Common myeloid progenitor, CD34-positive (primary cell): Measurements from ENCODE around the gene TPBG.
A peak's percentile ranks its signal among the peaks of the same experiment; 100 is the strongest.

Experiments
- CTCF ChIA-PET: fragments of 350-600 bp; sonication (Branson Sonifier 250); formaldehyde crosslinking; loops from one replicate; lab custom pipeline; 2021; ENCODE audit warnings: antibody characterized with exemption; lab: Charles Lee
- POLR2A ChIA-PET: fragments of 350-600 bp; sonication (Branson Sonifier 250); formaldehyde crosslinking; loops from one replicate; lab custom pipeline; 2021; ENCODE audit warnings: antibody characterized with exemption; lab: Charles Lee
- DNase-seq, 3 donors: peaks; one replicate each; pipeline versions ENCODE4 v3.0.0 to v3.0.0-alpha.2; 2013
- H3K27ac ChIP-seq, 2 experiments: 1 replicate in 1 of 2; 2 replicates in 1 of 2; pipeline ENCODE4 v1.7.0; 2013; ENCODE audit warnings: inconsistent platforms in 2 of 2, low read length in 2 of 2, mild to moderate bottlenecking in 2 of 2, low read depth in 1 of 2, moderate library complexity in 1 of 2; ENCODE audit not compliant: severe bottlenecking in 2 of 2, insufficient read depth in 1 of 2, poor library complexity in 1 of 2
- H3K27me3 ChIP-seq, 5 experiments: replicated peaks in 2 of 5; 1 replicate in 3 of 5; 2 replicates in 2 of 5; pipeline versions ENCODE4 v1.6.1 to v1.7.0; 2013; ENCODE audit warnings: low read length in 4 of 5, mild to moderate bottlenecking in 2 of 5, moderate library complexity in 2 of 5, inconsistent platforms in 1 of 5; ENCODE audit not compliant: insufficient read depth in 5 of 5, control insufficient read depth in 4 of 5
- H3K36me3 ChIP-seq, 4 experiments: 1 replicate in 2 of 4; 2 replicates in 2 of 4; pipeline versions ENCODE4 v1.6.1 to v1.7.0; 2013; ENCODE audit warnings: low read length in 3 of 4, control low read depth in 1 of 4, mild to moderate bottlenecking in 1 of 4; ENCODE audit not compliant: control insufficient read depth in 4 of 4, insufficient read depth in 4 of 4
- H3K4me1 ChIP-seq, 4 experiments: 1 replicate in 3 of 4; 2 replicates in 1 of 4; pipeline versions ENCODE4 v1.6.1 to v1.7.1; 2013; ENCODE audit warnings: low read length in 3 of 4, mild to moderate bottlenecking in 3 of 4, control low read depth in 1 of 4, inconsistent platforms in 1 of 4, moderate library complexity in 1 of 4; ENCODE audit not compliant: control insufficient read depth in 4 of 4, insufficient read depth in 4 of 4; ENCODE audit errors: control extremely low read depth in 1 of 4
- H3K4me3 ChIP-seq, 7 experiments: 1 replicate in 4 of 7; 2 replicates in 3 of 7; pipeline versions ENCODE4 v1.5.1 to v1.7.0; 2013; ENCODE audit warnings: mild to moderate bottlenecking in 7 of 7, low read length in 6 of 7, moderate library complexity in 6 of 7, inconsistent platforms in 2 of 7, low read depth in 2 of 7, control low read depth in 1 of 7; ENCODE audit not compliant: insufficient read depth in 4 of 7, control insufficient read depth in 1 of 7; ENCODE audit errors: extremely low read depth in 1 of 7
- H3K9me3 ChIP-seq, 5 experiments: 1 replicate in 4 of 5; 2 replicates in 1 of 5; pipeline versions ENCODE4 v1.6.1 to v1.7.1; 2013; ENCODE audit warnings: low read length in 4 of 5, mild to moderate bottlenecking in 2 of 5, inconsistent platforms in 1 of 5, low read depth in 1 of 5, moderate library complexity in 1 of 5; ENCODE audit not compliant: control insufficient read depth in 4 of 5, insufficient read depth in 2 of 5; ENCODE audit errors: control extremely low read depth in 1 of 5
- WGBS: methylation state at CpG from one replicate; pipeline ENCODE4 v1.1.5; 2013; ENCODE audit not compliant: insufficient coverage; 5-methylcytosine and 5-hydroxymethylcytosine counted together

Gene TPBG

GRCh38 chr6:82337688-82338257, 25.8 kb upstream of the TPBG start:
- peaks cover 0 to 6% (median 0%) of the 10 kb centered on the region in 5 experiments for H3K9me3 ChIP-seq
- no peak for DNase-seq
- ChIA-PET POLR2A (no interaction called here), CTCF (no interaction called here)
- peaks cover 0 to 2% (median 0%) of the 10 kb centered on the region in 5 experiments for H3K27me3 ChIP-seq
- no peak overlapping the region for H3K27ac ChIP-seq
- H3K4me3 ChIP-seq = no peak overlapping the region
- no peaks in the 10 kb centered on the region for H3K36me3 ChIP-seq
- no peaks in the 10 kb centered on the region for H3K4me1 ChIP-seq
- WGBS = 97% methylated on average over 4 of the region's 4 CpGs

- ChIA-PET CTCF (no interaction called here), POLR2A (no interaction called here)
- WGBS = 95% methylated on average over 4 of the region's 6 CpGs
- H3K9me3 ChIP-seq = peaks cover 0 to 2% (median 0%) of the 10 kb centered on the region in 5 experiments
- no peaks in the 10 kb centered on the region for H3K4me1 ChIP-seq
- no peak overlapping the region for H3K4me3 ChIP-seq
- no peak overlapping the region for H3K27ac ChIP-seq
- H3K27me3 ChIP-seq = peaks cover 0 to 2% (median 0%) of the 10 kb centered on the region in 5 experiments
- no peak for DNase-seq
- H3K36me3 ChIP-seq = no peaks in the 10 kb centered on the region
Observed at GRCh38 chr6:82348130-82348529, 15.5 kb upstream of the TPBG start.

- H3K27ac ChIP-seq = no peak overlapping the region
- no peaks in the 10 kb centered on the region for H3K4me1 ChIP-seq
- WGBS = no CpG with 5 or more reads among the region's 2 CpGs
- H3K4me3 ChIP-seq = no peak overlapping the region
- ChIA-PET POLR2A (no interaction called here), CTCF (no interaction called here)
- no peaks in the 10 kb centered on the region for H3K9me3 ChIP-seq
- no peaks in the 10 kb centered on the region for H3K36me3 ChIP-seq
- H3K27me3 ChIP-seq = peaks cover 0 to 2% (median 0%) of the 10 kb centered on the region in 5 experiments
- no peak for DNase-seq
Observed at GRCh38 chr6:82353848-82354247, 9.8 kb upstream of the TPBG start.

DNA sequence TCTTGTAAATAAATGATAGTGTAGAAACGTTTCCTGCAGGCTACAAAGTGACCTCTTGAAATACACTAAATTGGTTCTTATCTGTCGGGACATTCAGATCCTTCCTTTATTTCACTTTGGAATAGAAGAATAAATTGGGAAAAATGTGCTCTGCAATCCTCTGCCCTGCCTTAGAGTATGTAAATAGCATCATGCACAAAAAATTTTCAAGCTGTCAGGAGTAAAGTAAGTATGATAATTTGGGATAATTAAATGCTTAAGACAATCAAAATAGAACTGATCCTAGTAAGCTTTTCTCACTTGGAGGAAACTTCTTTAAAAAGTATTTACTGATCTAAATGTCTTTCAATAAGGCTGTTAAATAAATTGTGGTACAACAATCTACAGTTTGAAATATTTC, 3.1 kb upstream of the TPBG start:
- DNase-seq = no peak
- peaks cover 0 to 25% (median 24%) of the 10 kb centered on the region in 4 experiments for H3K4me1 ChIP-seq
- H3K36me3 ChIP-seq = no peaks in the 10 kb centered on the region
- H3K4me3 ChIP-seq = no peak overlapping the region
- 80% methylated on average over 1 of the region's 2 CpGs for whole genome bisulfite sequencing
- ChIA-PET POLR2A (no interaction called here), CTCF (no interaction called here)
- no peak overlapping the region for H3K27ac ChIP-seq
- H3K27me3 ChIP-seq = peaks cover 14 to 41% (median 29%) of the 10 kb centered on the region in 5 experiments
- H3K9me3 ChIP-seq = peaks cover 0 to under 1% (median 0%) of the 10 kb centered on the region in 5 experiments

DNA sequence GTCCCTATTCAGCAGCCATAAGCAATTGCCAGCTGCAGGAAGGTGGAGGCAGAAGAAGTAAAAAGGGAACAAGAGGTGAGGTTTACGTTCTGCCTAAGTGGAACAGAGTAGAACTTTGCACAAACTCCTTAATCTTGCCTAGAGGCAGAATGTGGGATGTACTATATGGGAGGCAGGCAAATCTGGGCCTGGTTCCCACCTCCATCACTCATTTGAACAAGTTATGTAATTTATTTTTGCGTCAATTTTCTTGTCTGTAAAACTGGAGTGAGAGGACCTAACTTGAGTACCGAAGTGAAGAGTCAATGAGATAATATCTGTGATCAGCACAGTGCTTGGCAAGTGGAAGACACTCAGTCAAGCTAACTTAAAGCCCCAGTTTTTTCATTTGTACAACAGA, 2.0 kb upstream of the TPBG start:
- peaks cover 0 to 26% (median 25%) of the 10 kb centered on the region in 4 experiments for H3K4me1 ChIP-seq
- no peak overlapping the region for H3K27ac ChIP-seq
- WGBS = 100% methylated on average over 2 of the region's 3 CpGs
- DNase-seq = no peak
- ChIA-PET POLR2A (no interaction called here), CTCF (no interaction called here)
- no peak overlapping the region for H3K4me3 ChIP-seq
- H3K9me3 ChIP-seq = peaks cover 0 to 3% (median 0%) of the 10 kb centered on the region in 5 experiments
- peaks cover 19 to 47% (median 37%) of the 10 kb centered on the region in 5 experiments for H3K27me3 ChIP-seq
- no peaks in the 10 kb centered on the region for H3K36me3 ChIP-seq

DNA sequence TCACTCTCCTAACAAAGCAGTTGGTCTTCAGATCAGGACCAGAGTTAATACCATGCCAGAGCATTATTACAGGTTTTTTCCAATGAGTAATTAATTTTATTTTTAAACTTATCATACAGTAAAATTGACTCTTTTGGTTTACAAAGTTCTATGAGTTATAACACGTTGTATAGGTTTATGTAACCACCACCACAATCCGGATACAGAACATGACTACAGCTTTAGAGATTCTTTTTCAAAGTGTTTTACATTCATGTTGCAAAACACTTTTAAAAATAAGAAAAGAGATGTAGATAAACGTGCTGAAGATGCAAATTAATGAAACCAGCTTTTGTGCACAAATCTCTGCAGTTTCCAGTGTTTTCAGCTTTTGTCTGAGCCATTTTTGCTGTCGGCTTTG, 1.5 kb upstream of the TPBG start:
- DNase-seq = no peak
- no peak overlapping the region for H3K4me3 ChIP-seq
- CTCF ChIA-PET = interaction anchor here (0.7 to 1.2 kb wide), 2 partner anchors 43 to 703 kb away, joined by 3 read pairs; partner anchors contain the start of gene UBE3D
- WGBS = 41% methylated on average over 2 of the region's 4 CpGs
- peaks cover 0 to 3% (median 0%) of the 10 kb centered on the region in 5 experiments for H3K9me3 ChIP-seq
- peaks cover 19 to 47% (median 37%) of the 10 kb centered on the region in 5 experiments for H3K27me3 ChIP-seq
- H3K4me1 ChIP-seq = peaks cover 0 to 26% (median 25%) of the 10 kb centered on the region in 4 experiments
- no peak overlapping the region for H3K27ac ChIP-seq
- no peaks in the 10 kb centered on the region for H3K36me3 ChIP-seq
- POLR2A ChIA-PET = no interaction called here

GRCh38 chr6:82362878-82363427, 664 bp upstream of the TPBG start:
- ChIA-PET POLR2A (no interaction called here), CTCF (interaction anchor here (0.7 to 1.4 kb wide), 3 partner anchors 42 to 702 kb away, joined by 3 read pairs; partner anchors contain the start of gene UBE3D)
- Histone ChIP-seq H3K4me1 (peaks cover 0 to 26% (median 25%) of the 10 kb centered on the region in 4 experiments), H3K27ac (no peak overlapping the region), H3K9me3 (peaks cover 0 to 3% (median 0%) of the 10 kb centered on the region in 5 experiments), H3K36me3 (no peaks in the 10 kb centered on the region), H3K4me3 (peak overlapping the region in 6 of 7 experiments; percentile 46 to 93 (median 81)), H3K27me3 (peaks cover 19 to 47% (median 37%) of the 10 kb centered on the region in 5 experiments)
- WGBS = 10% methylated on average over 12 of the region's 13 CpGs
- no peak for DNase-seq
